ENCODE results near the gene FZD10. TPM values are rescaled to one million over a fixed set of nuclear protein-coding genes. Genes with fewer than 3 reads are reported as not detected.

Gene FZD10
- total RNA-seq, 2 experiments from 2014 or later = not detected

GRCh38 chr12:130200445-130200844 is 38.2 kb downstream of the FZD10 start:
- Histone ChIP-seq H3K27ac (ENCODE audit: low read depth in 1 of 2, low read length in 2 of 2) (no peak overlapping the region), H3K9me3 (ENCODE audit: control insufficient read depth in 1 of 2, insufficient read depth in 1 of 2, low read length in 2 of 2) (peaks cover 0 to 42% of the 10 kb centered on the region in 2 experiments), H3K4me3 (ENCODE audit: low read length) (no peak overlapping the region), H3K36me3 (ENCODE audit: insufficient read depth, low read length) (no peaks in the 10 kb centered on the region), H3K27me3 (ENCODE audit: control insufficient read depth in 1 of 2, insufficient read depth in 2 of 2, low read length in 2 of 2) (no peaks in the 10 kb centered on the region), H3K4me1 (ENCODE audit: insufficient read depth, low read length) (no peaks in the 10 kb centered on the region)
- peaks cover 3% of the 10 kb centered on the region for H3K9me3 Mint-ChIP-seq
- H3K27me3 Mint-ChIP-seq = peaks cover 24% of the 10 kb centered on the region
- no peak overlapping the region for H3K4me3 Mint-ChIP-seq
- H3K36me3 Mint-ChIP-seq (ENCODE audit: low read depth) = no peaks in the 10 kb centered on the region
- intact Hi-C loops (cut with DNase I, micrococcal nuclease) = no loop called here
- DNase-seq (no peak), ATAC-seq (ENCODE audit: poor library complexity) (no peak)
- H3K27ac Mint-ChIP-seq = no peak overlapping the region
- POLR2A ChIA-PET = no interaction called here
- no peaks in the 10 kb centered on the region for H3K4me1 Mint-ChIP-seq (ENCODE audit: low read depth)
- no peak for TF ChIP-seq CTCF (IDR thresholded peaks at IDR 0.05)
- CTCF ChIA-PET = no interaction called here

GRCh38 chr12:130201037-130201436 is 38.8 kb downstream of the FZD10 start:
- TF ChIP-seq CTCF (IDR thresholded peaks at IDR 0.05) = no peak
- H3K36me3 Mint-ChIP-seq (ENCODE audit: low read depth) = no peaks in the 10 kb centered on the region
- Histone ChIP-seq H3K27me3 (ENCODE audit: control insufficient read depth in 1 of 2, insufficient read depth in 2 of 2, low read length in 2 of 2) (no peaks in the 10 kb centered on the region), H3K4me1 (ENCODE audit: insufficient read depth, low read length) (no peaks in the 10 kb centered on the region), H3K27ac (ENCODE audit: low read depth in 1 of 2, low read length in 2 of 2) (no peak overlapping the region), H3K9me3 (ENCODE audit: control insufficient read depth in 1 of 2, insufficient read depth in 1 of 2, low read length in 2 of 2) (peaks cover 0 to 48% of the 10 kb centered on the region in 2 experiments), H3K36me3 (ENCODE audit: insufficient read depth, low read length) (no peaks in the 10 kb centered on the region), H3K4me3 (ENCODE audit: low read length) (no peak overlapping the region)
- intact Hi-C loops (cut with DNase I, micrococcal nuclease) = no loop called here
- POLR2A ChIA-PET = no interaction called here
- no peak for DNase-seq
- no peak overlapping the region for H3K4me3 Mint-ChIP-seq
- peaks cover 24% of the 10 kb centered on the region for H3K27me3 Mint-ChIP-seq
- CTCF ChIA-PET = no interaction called here
- H3K27ac Mint-ChIP-seq = no peak overlapping the region
- H3K9me3 Mint-ChIP-seq = peaks cover 3% of the 10 kb centered on the region
- ATAC-seq (ENCODE audit: poor library complexity) = no peak
- H3K4me1 Mint-ChIP-seq (ENCODE audit: low read depth) = no peaks in the 10 kb centered on the region

- TF ChIP-seq CTCF (IDR thresholded peaks at IDR 0.05) = no peak
- peaks cover 0 to 2% of the 10 kb centered on the region in 2 experiments for H3K27me3 ChIP-seq (ENCODE audit: control insufficient read depth in 1 of 2, insufficient read depth in 2 of 2, low read length in 2 of 2)
These were observed 39.9 kb downstream of the FZD10 start for GRCh38 chr12:130202201-130202600.

More at GRCh38 chr12:130202201-130202600, 39.9 kb downstream of the FZD10 start:
- Histone ChIP-seq H3K36me3 (ENCODE audit: insufficient read depth, low read length) (no peaks in the 10 kb centered on the region), H3K9me3 (ENCODE audit: control insufficient read depth in 1 of 2, insufficient read depth in 1 of 2, low read length in 2 of 2) (peaks cover 0 to 48% of the 10 kb centered on the region in 2 experiments), H3K4me1 (ENCODE audit: insufficient read depth, low read length) (no peaks in the 10 kb centered on the region), H3K27ac (ENCODE audit: low read depth in 1 of 2, low read length in 2 of 2) (no peak overlapping the region), H3K4me3 (ENCODE audit: low read length) (no peak overlapping the region)
- H3K9me3 Mint-ChIP-seq = peaks cover 3% of the 10 kb centered on the region
- H3K4me1 Mint-ChIP-seq (ENCODE audit: low read depth) = no peaks in the 10 kb centered on the region
- ChIA-PET CTCF (no interaction called here), POLR2A (no interaction called here)
- no peak overlapping the region for H3K4me3 Mint-ChIP-seq
- DNase-seq (no peak), ATAC-seq (ENCODE audit: poor library complexity) (no peak)
- intact Hi-C loops (cut with DNase I, micrococcal nuclease) = no loop called here
- peaks cover 24% of the 10 kb centered on the region for H3K27me3 Mint-ChIP-seq
- H3K27ac Mint-ChIP-seq = no peak overlapping the region
- H3K36me3 Mint-ChIP-seq (ENCODE audit: low read depth) = no peaks in the 10 kb centered on the region

Measured in CD4-positive, alpha-beta T cell (primary cell).